GM21515 (cell line): ENCODE results near the gene STAP2.

Experiments
- ATAC-seq: cut with Tn5 transposase; IDR thresholded peaks from one replicate; pipeline ENCODE4 v1.9.1; 2021; ENCODE audit not compliant: unreplicated experiment

STAP2 gene

DNA sequence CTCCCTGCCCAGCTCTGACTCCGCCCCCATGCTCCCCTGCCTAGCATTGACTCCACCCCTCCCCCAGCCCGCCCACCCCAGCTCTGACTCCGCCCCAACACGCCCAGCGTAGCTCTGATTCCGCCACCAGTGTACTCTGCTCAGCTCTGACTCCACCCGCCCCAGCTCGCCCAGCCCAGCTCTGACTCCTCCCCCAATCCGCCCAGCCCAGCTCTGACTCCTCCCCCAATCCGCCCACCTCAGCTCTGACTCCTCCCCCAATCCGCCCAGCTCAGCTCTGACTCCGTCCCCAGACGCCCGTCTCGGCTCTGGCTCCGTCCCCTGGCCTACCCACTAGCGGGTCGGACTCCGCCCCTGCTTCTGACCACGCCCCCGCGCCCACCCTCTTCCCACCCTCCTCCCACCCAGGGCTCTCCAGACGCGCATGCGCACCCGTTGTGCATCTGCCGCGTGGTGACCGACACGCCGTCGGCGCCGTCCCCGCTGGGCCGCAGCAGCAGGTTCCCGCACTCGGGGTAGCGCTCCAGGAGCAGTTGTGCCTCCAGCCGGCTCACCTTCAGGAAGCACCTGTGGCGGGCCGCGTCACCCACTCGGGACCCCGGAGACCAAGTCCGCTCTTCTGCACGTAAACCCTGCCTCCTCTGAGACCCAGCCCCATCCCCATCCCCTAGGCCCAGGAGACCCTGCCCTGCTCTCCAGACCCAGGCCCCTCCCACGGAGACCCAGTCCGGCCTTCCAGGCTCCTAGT, 10.2 kb downstream of the STAP2 start:
- ATAC-seq: peak; percentile 62

DNA sequence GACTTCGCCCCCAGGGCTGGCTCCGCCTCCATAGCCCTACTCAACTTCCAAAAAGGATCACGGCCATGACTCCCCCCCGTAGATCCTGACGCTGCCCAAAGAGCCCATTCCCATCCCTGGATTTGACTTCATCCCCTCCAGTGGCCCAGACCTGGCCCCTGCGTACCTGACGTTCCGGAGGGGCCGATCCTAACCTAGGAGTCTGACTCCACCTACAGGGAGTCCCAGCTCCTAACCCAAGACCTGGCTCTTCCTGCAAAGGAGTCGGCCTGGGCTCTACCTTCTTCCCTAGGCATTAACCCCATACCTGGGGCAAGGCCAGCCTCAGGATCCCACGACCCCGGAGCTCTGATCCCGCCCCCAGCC, 10.8 kb downstream of the STAP2 start:
- no peak for ATAC-seq

GRCh38 chr19:4327252-4327876, 11.3 kb downstream of the STAP2 start:
- no peak for ATAC-seq

DNA sequence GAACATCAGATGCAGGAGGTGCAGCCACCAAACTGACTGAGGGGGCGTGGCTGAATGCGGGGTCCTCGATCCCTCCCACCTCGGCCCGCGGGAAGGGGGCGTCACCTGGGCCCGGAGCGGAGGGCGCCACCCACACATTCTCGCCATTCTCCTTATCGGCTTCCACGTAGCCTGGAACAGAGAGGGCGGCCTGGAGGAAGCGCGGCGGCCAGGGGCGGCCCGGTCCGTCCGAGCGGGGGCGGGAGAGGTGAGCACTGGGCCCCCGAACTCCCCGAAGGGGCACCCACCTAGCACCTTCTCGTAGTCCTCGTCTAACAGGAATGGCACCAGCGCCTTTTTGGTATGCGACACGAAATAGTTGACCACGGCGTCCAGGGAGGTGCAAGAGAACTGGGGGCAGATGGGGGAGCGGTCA, 11.8 kb downstream of the STAP2 start:
- no peak for ATAC-seq

- ATAC-seq: no peak
These were observed 12.3 kb downstream of the STAP2 start for GRCh38 chr19:4326215-4326836.

DNA sequence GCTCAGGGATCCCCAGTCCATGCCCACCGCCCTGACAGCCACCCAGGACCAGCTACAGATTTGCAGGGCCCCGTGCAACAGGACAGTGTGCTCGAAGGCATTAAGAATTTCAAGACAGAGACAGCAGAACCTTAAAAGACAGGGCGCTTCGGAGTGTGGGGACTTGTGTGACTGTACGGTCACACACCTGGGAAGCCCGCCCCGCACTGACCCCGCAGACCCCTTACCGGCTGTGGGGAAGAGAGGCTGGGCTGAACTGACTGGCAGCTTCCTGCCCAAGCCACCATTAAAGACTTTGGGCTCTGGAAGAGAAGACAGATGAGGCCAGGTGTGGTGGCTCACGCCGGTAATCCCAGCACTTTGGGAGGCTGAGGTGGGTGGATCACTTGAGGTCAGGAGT, 14.4 kb downstream of the STAP2 start:
- ATAC-seq: no peak

GRCh38 chr19:4323692-4324091, 14.9 kb downstream of the STAP2 start:
- no peak for ATAC-seq

DNA sequence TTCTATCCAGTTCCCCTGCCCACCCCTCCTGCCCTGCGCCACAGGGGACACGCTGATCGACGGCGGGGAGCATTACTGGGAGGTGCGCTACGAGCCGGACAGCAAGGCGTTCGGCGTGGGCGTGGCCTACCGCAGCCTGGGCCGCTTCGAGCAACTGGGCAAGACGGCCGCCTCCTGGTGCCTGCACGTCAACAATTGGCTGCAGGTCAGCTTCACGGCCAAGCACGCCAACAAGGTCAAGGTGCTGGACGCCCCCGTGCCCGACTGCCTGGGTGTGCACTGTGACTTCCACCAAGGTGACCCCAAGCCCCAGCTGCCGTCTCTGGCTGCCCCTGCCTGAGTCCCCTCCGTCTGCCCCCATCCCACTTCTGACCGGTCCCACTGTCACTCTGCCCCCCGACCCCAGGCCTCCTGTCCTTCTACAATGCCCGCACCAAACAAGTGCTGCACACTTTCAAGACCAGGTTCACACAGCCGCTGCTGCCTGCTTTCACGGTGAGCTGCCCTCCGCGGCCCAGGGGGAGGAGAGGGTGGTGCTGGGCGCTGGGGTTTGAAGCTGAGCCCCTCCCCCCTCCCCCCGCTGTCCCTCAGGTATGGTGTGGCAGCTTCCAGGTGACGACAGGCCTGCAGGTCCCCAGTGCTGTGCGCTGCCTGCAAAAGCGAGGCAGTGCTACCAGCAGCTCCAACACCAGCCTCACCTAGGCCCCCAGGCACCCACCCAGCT, 15.5 kb downstream of the STAP2 start:
- no peak for ATAC-seq

DNA sequence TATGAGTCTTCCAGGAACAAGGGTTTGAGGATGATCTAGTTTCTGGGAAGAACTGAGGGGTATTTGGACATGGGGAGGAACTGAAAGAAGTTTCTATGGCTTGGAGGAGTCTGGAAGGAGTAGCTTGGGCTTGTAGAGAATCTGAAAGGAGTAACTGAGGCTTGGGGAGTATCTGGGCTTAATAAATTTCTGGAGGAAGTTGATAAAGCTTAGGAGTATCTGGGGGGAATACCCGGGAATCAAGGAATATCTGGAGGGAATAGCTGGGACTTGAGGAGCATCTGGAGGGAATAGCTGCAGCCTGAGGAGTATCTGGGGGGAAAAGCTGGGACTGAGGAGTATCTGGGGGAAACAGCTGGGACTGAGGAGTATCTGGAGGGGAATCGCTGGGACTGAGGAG, 18.2 kb downstream of the STAP2 start:
- ATAC-seq: no peak

DNA sequence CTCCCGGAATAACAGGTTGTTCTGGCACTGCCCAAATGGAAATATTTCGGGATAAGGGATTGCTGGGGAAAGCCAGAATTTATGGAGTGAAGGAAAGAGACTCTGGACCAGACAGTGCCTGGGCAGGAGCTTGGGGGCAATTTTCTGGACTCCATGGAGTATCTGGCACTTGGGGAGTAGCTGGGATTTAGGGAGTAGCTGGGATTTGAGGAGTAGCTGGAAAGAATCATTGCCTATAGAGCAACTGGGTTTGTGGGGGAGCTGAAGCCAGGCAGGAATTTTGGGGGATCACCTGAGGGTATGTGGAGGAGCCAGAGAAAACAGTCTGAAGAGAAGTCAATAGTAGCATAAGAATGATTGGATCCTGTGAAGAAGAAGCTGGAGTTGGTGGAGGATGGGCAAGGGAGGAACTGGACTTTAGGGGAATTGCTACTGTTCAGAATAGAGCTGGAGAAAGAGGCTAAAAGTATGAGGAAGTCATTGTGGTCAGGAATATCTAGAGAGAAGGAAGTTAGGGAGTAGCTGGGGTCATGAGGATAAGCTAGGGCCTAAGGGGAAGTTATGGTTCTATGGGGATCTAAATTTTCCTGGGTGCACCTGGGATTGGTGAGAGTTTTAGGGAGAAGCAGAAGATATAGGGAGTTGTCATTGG, 19.4 kb downstream of the STAP2 start:
- no peak for ATAC-seq

- ATAC-seq: no peak
These were observed 20.2 kb downstream of the STAP2 start for GRCh38 chr19:4318460-4318859.

DNA sequence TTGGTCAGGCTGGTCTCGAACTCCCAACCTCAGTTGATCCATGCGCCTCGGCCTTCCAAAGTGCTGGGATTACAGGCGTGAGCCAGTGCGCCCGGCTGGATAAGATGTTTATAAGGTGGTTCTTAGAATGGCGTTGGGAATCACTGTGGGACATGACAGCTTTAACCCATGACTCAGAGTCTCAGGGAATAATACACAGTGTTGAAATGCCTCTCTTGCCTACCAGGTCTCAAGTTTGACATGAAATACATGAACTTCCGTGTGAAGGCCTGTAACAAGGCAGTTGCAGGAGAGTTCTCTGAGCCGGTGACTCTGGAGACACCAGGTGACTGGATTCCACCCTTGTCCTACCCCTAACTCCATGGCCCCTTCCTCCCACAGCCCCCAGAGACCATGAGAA, 21.7 kb downstream of the STAP2 start:
- no peak for ATAC-seq

- no peak for ATAC-seq
These were observed 24.7 kb downstream of the STAP2 start for GRCh38 chr19:4313847-4314490.

GRCh38 chr19:4310247-4311121, 28.1 kb downstream of the STAP2 start:
- no peak for ATAC-seq

DNA sequence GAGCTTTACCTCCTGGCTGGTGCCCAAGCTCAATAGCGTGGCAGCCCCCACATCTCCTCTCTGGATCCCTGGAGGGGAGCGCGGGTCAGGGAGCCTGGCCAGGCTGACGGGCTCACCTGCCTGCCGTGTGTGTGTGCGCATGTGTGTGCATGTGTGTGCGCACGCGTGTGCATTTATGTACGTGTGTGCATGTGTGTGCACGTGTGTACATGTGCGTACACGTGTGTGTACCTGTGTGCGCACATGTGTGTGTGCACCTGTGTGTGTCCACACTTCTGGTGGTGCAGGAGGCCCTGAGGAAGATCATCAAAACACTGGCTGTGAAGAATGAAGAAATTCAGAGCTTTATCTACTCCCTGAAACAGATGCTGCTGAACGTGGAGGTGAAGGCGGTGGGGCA, 33.0 kb downstream of the STAP2 start:
- ATAC-seq: no peak

- ATAC-seq: no peak
These were observed 33.4 kb downstream of the STAP2 start for GRCh38 chr19:4305257-4305612.

DNA sequence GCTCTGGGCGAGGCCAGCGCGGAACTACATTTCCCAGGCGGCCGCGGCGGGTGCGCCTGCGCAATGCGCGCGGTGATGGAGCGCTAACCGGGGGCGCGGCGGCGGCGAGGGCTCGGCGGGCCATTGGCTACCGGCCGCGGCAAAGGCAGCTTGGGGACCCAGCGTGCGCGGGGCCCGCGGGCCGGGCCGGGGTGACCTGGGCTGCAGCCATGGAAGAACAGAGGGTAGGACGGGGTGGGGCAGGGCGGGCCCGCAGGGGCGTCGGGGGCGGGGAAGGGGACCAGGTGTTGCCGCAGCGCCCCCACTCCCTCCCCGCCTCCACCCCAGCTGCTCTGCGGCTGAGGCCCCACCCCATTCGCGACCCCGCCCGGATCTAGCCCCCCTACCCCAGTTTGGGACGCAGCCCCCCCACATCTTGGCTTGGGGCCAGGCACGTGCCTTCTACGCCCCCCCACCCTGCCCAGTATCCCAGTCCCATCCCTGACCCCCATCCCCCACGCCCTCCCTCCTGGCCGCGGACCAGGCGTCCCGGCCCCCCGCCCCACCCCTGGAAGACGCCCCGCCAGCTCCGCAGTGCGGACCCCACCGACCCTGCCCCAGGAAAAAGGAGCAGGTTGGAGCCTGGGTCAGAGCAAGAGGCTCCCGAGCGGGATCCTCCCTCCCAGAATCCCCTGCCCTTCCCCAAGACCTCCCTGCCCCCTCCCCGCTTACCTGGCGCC, 33.9 kb downstream of the STAP2 start, which contains the start of gene FSD1:
Gene FSD1 (plus strand): TSS at position 61 of the 719 bp plus-strand sequence. CDS start 149 bp downstream, at position 210.
- ATAC-seq: no peak

- ATAC-seq: no peak
These were observed 34.6 kb downstream of the STAP2 start for GRCh38 chr19:4303819-4304537.
